Measurements from ENCODE around the gene VTI1A.
"Not testable (repeated sequence)": the region's sequence is repeated elsewhere in the genome, so short reads cannot be mapped to it uniquely, and the experiment has no call there.

The VTI1A gene

GRCh38 chr10:112588225-112588990, 141.4 kb downstream of the VTI1A start:
- no peak for DNase-seq (ENCODE audit: low read depth)

- no peak for DNase-seq (ENCODE audit: low read depth)
These were observed 142.1 kb downstream of the VTI1A start for GRCh38 chr10:112589081-112589480.

GRCh38 chr10:112590786-112591185, 143.8 kb downstream of the VTI1A start:
- DNase-seq (ENCODE audit: low read depth), result not testable (repeated sequence)

GRCh38 chr10:112593023-112593422, 146.0 kb downstream of the VTI1A start:
- no peak for DNase-seq (ENCODE audit: low read depth)

- DNase-seq (ENCODE audit: low read depth), result no peak
These were observed 154.4 kb downstream of the VTI1A start for GRCh38 chr10:112601214-112602090.

- no peak for DNase-seq (ENCODE audit: low read depth)
These were observed 156.0 kb downstream of the VTI1A start for GRCh38 chr10:112603062-112603461.

- DNase-seq (ENCODE audit: low read depth), result no peak
These were observed 158.0 kb downstream of the VTI1A start for GRCh38 chr10:112605063-112605462.

- no peak for DNase-seq (ENCODE audit: low read depth)
These were observed 160.5 kb downstream of the VTI1A start for GRCh38 chr10:112607506-112607905.

GRCh38 chr10:112613620-112614019, 166.6 kb downstream of the VTI1A start:
- DNase-seq (ENCODE audit: low read depth), result no peak

GRCh38 chr10:112614072-112614471, 167.1 kb downstream of the VTI1A start:
- no peak for DNase-seq (ENCODE audit: low read depth)

GRCh38 chr10:112614586-112614985, 167.6 kb downstream of the VTI1A start:
- DNase-seq (ENCODE audit: low read depth), result no peak

- no peak for DNase-seq (ENCODE audit: low read depth)
These were observed 168.3 kb downstream of the VTI1A start for GRCh38 chr10:112615269-112615668.

- no peak for DNase-seq (ENCODE audit: low read depth)
These were observed 169.6 kb downstream of the VTI1A start for GRCh38 chr10:112616647-112617046.

- DNase-seq (ENCODE audit: low read depth), result no peak
These were observed 171.8 kb downstream of the VTI1A start for GRCh38 chr10:112618814-112619213.

GRCh38 chr10:112619556-112619955, 172.5 kb downstream of the VTI1A start:
- DNase-seq (ENCODE audit: low read depth), result no peak

- DNase-seq (ENCODE audit: low read depth), result peak; percentile 72
These were observed 175.8 kb downstream of the VTI1A start for GRCh38 chr10:112622786-112623185.

- DNase-seq (ENCODE audit: low read depth), result peak; percentile 33
These were observed 177.6 kb downstream of the VTI1A start for GRCh38 chr10:112624546-112625048.

- DNase-seq (ENCODE audit: low read depth), result peak; percentile 53
These were observed 182.1 kb downstream of the VTI1A start for GRCh38 chr10:112628951-112629609.

- DNase-seq (ENCODE audit: low read depth), result peak; percentile 75
These were observed 184.7 kb downstream of the VTI1A start for GRCh38 chr10:112631501-112632400.

- DNase-seq (ENCODE audit: low read depth), result no peak
These were observed 187.2 kb downstream of the VTI1A start for GRCh38 chr10:112634096-112634830.

- DNase-seq (ENCODE audit: low read depth), result no peak
These were observed 190.9 kb downstream of the VTI1A start for GRCh38 chr10:112637901-112638300.

Measured in amniotic epithelial cell (primary cell).